Stimulated activated naive CD4-positive, alpha-beta T cell (primary cell): Measurements from ENCODE around the gene ARHGAP45.

Source experiments
- DNase-seq, 6 experiments: peaks; one replicate each; lab custom pipeline; 2025; lab: John Stamatoyannopoulos, UW

Gene ARHGAP45

GRCh38 chr19:1054102-1055027, 12.6 kb upstream of the ARHGAP45 start:
- no peak for DNase-seq

GRCh38 chr19:1055028-1055425, 11.9 kb upstream of the ARHGAP45 start:
- DNase-seq, result no peak

DNA sequence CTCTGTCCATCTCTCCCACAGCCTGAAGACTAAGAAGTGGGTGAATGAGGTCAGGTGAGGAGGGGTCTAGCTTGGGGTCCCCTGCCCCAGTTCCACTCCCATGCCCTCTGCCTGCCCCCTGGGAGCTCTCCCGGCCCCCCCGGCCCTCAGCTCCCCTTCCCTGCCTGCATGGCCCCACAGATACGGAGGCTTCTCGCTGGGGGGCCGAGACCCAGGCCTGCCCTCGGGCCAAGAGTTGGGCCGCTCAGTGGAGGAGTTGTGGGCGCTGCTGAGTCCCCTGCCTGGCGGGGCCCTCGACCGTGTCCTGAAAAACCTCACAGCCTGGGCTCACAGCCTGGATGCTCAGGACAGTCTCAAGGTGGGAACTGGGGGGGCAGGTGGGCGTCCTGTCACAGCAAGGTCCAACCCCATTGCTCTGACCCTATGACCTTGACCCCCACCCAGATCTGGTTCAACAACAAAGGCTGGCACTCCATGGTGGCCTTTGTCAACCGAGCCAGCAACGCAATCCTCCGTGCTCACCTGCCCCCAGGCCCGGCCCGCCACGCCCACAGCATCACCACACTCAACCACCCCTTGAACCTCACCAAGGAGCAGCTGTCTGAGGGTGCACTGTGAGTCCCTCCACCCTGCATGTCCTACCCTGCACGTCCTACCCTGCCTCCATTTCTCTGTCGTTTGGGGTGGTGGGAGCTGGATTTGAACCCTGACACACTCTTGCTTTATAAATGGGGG, 10.9 kb upstream of the ARHGAP45 start:
- no peak for DNase-seq

DNA sequence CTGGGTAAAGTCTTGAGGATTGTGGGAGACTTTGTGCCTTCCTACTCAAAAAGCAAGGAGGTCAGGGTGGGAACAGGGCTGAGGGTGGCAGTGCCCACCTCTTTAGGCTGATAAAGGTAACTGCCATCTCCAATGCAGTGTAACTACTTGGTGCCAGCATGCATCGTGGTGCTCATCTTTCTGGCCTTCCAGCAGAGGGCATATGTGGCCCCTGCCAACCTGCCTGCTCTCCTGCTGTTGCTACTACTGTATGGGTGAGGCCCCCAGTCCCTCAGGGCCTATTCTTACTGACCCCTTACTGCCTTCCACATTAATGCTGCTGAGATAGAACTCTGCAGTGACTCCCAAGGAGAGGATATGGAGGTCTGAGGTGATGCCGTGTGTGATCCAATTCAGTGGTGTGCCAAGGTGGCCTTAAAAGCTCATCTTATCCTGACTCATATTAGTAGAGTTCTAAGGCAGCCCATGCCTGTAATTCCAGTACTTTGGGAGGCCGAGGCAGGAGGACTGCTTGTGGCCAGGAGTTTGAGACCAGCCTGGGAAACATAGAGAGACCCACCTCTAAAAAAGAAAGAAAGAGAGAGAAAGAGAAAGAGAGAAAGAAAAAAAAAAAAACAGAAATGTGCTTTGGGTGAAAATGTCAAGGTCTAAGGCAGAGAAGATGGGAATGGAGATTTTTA, 9.7 kb upstream of the ARHGAP45 start:
- peak in 5 of 6 experiments; percentile 20 to 62 (median 30) for DNase-seq

- DNase-seq, result no peak
Observed at GRCh38 chr19:1058112-1058511, 8.9 kb upstream of the ARHGAP45 start.

DNA sequence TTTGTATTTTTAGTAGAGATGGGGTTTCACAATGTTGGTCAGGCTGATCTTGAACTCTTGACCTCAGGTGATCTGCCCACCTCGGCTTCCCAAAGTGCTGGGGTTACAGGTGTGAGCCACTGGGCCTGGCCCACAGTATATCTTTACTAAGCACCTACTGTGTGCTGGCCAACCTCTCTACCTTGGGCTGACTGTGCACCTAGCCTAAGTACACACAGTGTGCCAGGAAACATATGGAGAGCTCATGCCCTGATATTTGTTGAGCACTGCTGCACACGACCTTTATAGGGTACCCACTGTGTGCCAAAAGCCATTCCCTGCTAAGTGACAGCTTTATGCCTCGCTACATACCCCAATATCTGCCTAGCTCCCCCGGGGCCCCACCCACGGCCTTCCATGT, 6.3 kb upstream of the ARHGAP45 start:
- no peak for DNase-seq

- no peak for DNase-seq
Observed at GRCh38 chr19:1061987-1062386, 5.0 kb upstream of the ARHGAP45 start.

- no peak for DNase-seq
Observed at GRCh38 chr19:1062387-1063029, 4.5 kb upstream of the ARHGAP45 start.

- DNase-seq, result peak; percentile 64 to 88 (median 76)
Observed at GRCh38 chr19:1063030-1063908, 3.7 kb upstream of the ARHGAP45 start.

DNA sequence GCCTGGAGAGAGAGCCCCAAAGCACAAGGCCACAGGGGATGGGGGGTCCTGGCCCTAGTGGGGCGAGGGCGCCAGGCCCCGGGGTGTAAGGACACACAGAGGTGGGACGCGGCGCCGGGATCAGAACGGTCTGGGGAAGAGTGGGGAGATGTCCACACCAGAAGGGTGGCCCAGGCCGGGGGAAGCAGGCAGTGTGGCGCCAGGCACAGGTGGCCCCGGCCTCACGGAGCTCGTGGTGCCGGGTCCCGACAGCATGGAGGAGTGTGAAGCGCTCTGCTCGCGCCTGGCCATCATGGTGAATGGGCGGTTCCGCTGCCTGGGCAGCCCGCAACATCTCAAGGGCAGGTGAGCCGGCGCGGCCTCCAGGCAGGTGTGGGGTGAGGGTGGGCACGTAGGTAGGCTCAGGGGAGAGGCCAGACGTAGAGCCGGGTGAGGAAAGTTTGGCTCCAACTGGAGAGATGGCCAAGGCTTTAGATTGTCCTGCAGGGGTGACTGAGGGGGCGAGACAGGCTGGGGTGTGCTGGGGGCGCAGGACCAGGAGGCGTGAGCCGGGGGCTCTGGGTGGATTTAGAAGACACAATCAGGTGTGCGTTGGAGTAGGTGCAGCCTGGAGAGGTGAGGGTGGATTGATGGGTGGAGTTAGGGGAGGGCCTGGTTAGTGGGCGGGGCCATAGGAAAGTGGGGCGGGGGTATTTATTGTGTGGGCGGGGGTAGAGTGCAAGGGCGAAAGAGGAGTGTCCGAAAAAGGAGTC, 2.9 kb upstream of the ARHGAP45 start:
- DNase-seq, result no peak

- peak; percentile 41 to 74 (median 59) for DNase-seq
Observed at GRCh38 chr19:1064661-1065605, 2.0 kb upstream of the ARHGAP45 start.

DNA sequence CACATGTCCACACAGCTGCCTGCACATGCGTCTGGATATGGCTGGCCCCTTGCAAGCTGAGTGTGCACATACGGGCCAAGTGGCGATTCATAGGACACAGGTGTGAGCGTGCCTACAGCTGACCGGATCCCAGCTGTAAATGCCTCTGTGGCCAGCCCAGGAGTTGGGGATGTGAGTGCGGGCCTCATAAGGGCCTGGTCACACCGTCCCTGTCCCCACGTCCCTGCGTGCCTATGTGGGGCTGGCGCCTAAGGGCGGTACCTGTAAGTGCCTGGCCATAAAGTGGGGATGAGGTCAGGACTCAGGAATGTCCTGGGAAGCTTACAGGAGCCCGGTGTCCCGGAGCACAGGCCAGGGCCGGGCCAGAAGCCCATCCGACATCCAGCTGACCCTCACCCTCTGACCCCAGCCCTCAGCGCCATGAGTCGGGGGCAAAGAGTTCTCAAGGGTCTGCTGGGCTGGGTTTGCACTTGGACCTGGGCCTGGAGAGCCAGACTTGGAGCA, 1.3 kb upstream of the ARHGAP45 start:
- no peak for DNase-seq

DNA sequence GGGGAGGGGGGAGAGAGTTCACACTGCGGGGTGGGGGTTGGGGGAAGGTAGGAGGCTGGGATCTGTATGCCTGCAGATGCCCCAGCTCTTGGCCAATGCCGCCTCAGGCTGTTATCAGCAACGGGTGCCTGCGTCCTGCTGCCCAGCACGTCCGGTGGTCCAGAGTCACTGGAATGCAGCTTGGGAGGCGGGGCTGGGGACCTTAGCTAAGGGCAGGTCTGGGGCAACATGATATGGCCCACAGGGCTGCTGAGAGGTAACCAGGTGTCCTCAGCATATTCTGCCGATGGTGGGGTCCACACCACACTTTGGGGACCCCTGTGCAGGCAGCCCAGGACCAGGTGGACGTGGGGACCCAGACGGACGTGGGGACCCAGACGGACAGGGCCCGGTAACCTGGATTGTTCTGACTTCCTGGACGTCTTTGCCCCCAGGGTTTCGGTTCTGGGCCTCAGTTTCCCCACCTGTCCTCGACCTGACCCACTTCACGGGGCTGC, 668 bp upstream of the ARHGAP45 start:
- DNase-seq, result peak in 1 of 6 experiments; percentile 25

- DNase-seq, result peak; percentile 79 to 91 (median 85)
Observed at GRCh38 chr19:1067341-1067957, 482 bp downstream of the ARHGAP45 start.

- peak; percentile 57 to 85 (median 72) for DNase-seq
Observed at GRCh38 chr19:1068009-1069001, 1.3 kb downstream of the ARHGAP45 start.

DNA sequence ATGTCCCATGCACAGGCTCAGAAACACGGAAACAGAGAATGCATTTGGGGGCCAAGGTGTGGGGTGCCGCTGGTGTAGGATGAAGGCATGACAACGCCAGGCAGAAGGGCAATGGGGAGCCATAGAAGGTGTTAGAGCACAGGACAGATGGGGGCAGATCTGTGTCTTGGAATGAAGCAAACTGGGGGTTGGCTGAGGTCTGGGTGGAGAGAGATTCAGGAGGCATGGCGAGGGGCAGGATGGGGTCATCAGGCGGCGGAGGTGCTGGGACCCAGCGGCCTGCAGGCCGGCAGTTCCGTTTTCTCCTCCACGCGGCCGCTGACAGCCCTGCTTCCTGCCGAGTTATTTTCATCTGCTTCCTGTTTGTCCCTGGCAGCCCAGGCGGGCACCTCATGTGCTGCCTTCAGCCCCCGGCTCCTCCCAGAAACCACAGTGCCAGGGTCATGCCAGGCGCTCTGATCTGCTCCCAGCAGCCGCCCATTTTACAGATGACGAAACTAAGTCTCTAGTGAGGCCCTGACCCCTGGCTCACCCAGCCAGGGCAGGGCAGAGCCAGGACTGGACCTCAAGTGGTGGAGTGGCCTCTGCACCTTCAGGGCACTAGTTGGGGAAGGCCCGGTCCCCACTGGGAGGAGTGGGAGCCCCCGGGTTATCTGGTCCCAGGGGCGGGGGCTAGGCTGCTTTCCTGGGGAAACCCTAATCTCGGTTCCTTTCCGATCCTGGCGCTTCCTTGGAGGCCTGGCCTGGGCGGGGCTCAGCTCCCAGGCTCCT, 2.2 kb downstream of the ARHGAP45 start:
- DNase-seq, result peak; percentile 39 to 77 (median 70)
